ENCODE results near the gene SLC44A1. TPM values are rescaled to one million over a fixed set of nuclear protein-coding genes. Genes with fewer than 3 reads are reported as not detected.

The SLC44A1 gene
- total and polyA plus RNA-seq, 2 of the 13 experiments (the other 11 are each of a cell fraction or from before 2014, with no cell fraction given): 21.4 to 40.8 TPM

DNA sequence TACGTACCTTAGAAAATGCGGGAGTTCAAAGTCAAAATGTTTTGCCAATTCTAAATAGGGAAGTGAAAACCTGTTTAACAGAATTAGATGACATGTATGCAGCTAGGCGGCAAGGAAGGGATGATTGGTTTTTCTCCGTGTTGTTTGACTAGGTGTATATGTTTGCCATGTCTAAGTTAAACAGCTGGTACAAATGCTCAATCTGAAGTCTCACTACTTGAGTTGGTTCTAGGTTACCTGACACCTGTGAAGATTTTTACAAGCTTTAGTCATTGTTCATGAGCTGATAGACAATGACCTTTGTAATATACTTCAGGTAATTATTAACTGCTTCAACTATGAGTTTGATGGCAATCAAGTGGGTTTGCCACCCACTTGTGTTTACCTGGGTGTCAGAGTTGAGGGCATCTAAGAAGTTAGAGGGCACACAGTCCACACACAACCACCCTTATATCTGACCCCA lies 74.3 kb downstream of the SLC44A1 start (continued):
- TF ChIP-seq, protein P1, sequence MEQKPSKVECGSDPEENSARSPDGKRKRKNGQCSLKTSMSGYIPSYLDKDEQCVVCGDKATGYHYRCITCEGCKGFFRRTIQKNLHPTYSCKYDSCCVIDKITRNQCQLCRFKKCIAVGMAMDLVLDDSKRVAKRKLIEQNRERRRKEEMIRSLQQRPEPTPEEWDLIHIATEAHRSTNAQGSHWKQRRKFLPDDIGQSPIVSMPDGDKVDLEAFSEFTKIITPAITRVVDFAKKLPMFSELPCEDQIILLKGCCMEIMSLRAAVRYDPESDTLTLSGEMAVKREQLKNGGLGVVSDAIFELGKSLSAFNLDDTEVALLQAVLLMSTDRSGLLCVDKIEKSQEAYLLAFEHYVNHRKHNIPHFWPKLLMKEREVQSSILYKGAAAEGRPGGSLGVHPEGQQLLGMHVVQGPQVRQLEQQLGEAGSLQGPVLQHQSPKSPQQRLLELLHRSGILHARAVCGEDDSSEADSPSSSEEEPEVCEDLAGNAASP (CRISPR knock-in tag; IDR thresholded peaks at IDR 0.05; ENCODE audit: borderline replicate concordance): peak; percentile 32; the same call in 1 of the 2 replicates
- TF ChIP-seq TBP (CRISPR knock-in tag; IDR thresholded peaks at IDR 0.05): no peak
- no peak for TF ChIP-seq HIVEP1 (CRISPR knock-in tag; IDR thresholded peaks at IDR 0.05)
- TF ChIP-seq GFI1 (CRISPR knock-in tag; IDR thresholded peaks at IDR 0.05; ENCODE audit: borderline replicate concordance): peak; percentile 75
- TF ChIP-seq ZNF121 (CRISPR knock-in tag; IDR thresholded peaks at IDR 0.05): no peak
- TF ChIP-seq ZNF232 (CRISPR knock-in tag; IDR thresholded peaks at IDR 0.05; ENCODE audit: borderline replicate concordance): no peak
- TF ChIP-seq ZMYM4 (CRISPR knock-in tag; IDR thresholded peaks at IDR 0.05): peak; percentile 48; the same call in 1 of the 2 replicates
- no peak for TF ChIP-seq ZNF326 (CRISPR knock-in tag; IDR thresholded peaks at IDR 0.05; ENCODE audit: borderline replicate concordance)
- TF ChIP-seq GABPA (IDR thresholded peaks at IDR 0.05; ENCODE audit: low read depth, low read length): no peak
- TF ChIP-seq GABPA (CRISPR knock-in tag; IDR thresholded peaks at IDR 0.05; ENCODE audit: low read depth): no peak
- TF ChIP-seq, protein P2, sequence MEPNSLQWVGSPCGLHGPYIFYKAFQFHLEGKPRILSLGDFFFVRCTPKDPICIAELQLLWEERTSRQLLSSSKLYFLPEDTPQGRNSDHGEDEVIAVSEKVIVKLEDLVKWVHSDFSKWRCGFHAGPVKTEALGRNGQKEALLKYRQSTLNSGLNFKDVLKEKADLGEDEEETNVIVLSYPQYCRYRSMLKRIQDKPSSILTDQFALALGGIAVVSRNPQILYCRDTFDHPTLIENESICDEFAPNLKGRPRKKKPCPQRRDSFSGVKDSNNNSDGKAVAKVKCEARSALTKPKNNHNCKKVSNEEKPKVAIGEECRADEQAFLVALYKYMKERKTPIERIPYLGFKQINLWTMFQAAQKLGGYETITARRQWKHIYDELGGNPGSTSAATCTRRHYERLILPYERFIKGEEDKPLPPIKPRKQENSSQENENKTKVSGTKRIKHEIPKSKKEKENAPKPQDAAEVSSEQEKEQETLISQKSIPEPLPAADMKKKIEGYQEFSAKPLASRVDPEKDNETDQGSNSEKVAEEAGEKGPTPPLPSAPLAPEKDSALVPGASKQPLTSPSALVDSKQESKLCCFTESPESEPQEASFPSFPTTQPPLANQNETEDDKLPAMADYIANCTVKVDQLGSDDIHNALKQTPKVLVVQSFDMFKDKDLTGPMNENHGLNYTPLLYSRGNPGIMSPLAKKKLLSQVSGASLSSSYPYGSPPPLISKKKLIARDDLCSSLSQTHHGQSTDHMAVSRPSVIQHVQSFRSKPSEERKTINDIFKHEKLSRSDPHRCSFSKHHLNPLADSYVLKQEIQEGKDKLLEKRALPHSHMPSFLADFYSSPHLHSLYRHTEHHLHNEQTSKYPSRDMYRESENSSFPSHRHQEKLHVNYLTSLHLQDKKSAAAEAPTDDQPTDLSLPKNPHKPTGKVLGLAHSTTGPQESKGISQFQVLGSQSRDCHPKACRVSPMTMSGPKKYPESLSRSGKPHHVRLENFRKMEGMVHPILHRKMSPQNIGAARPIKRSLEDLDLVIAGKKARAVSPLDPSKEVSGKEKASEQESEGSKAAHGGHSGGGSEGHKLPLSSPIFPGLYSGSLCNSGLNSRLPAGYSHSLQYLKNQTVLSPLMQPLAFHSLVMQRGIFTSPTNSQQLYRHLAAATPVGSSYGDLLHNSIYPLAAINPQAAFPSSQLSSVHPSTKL (CRISPR knock-in tag; IDR thresholded peaks at IDR 0.05): peak; percentile 67
- TF ChIP-seq SOX6 (IDR thresholded peaks at IDR 0.05): no peak
- peak; percentile 95 for TF ChIP-seq SOX6 (CRISPR knock-in tag; IDR thresholded peaks at IDR 0.05)
- no peak for TF ChIP-seq ZNF777 (CRISPR knock-in tag; IDR thresholded peaks at IDR 0.05)
- peak; percentile 96 for TF ChIP-seq SOX5 (CRISPR knock-in tag; IDR thresholded peaks at IDR 0.05; ENCODE audit: borderline replicate concordance)
- TF ChIP-seq MYNN (CRISPR knock-in tag; IDR thresholded peaks at IDR 0.05; ENCODE audit: low read depth): no peak
- no peak for TF ChIP-seq MAFG (CRISPR knock-in tag; IDR thresholded peaks at IDR 0.05)
- TF ChIP-seq SOX13 (IDR thresholded peaks at IDR 0.05): peak; percentile 87
- peak in 1 of 2 experiments; percentile 99; a peak in 2 of 4 replicates for TF ChIP-seq SOX13 (CRISPR knock-in tag; conservative IDR thresholded peaks at IDR 0.05 in 1 of 2, IDR thresholded peaks at IDR 0.05 in 1 of 2)
- TF ChIP-seq HOXA7 (CRISPR knock-in tag; IDR thresholded peaks at IDR 0.05): no peak
- 0 out of 2 replicates have a peak, but pooled peaks have one; percentile 32 for TF ChIP-seq RXRB (CRISPR knock-in tag; IDR thresholded peaks at IDR 0.05; ENCODE audit: borderline replicate concordance)
- no peak for TF ChIP-seq ZSCAN21 (CRISPR knock-in tag; IDR thresholded peaks at IDR 0.05; ENCODE audit: borderline replicate concordance)
- TF ChIP-seq, protein P3, sequence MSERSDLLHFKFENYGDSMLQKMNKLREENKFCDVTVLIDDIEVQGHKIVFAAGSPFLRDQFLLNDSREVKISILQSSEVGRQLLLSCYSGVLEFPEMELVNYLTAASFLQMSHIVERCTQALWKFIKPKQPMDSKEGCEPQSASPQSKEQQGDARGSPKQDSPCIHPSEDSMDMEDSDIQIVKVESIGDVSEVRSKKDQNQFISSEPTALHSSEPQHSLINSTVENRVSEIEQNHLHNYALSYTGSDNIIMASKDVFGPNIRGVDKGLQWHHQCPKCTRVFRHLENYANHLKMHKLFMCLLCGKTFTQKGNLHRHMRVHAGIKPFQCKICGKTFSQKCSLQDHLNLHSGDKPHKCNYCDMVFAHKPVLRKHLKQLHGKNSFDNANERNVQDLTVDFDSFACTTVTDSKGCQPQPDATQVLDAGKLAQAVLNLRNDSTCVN (CRISPR knock-in tag; IDR thresholded peaks at IDR 0.05; ENCODE audit: borderline replicate concordance): no peak
- no peak for TF ChIP-seq NAIF1 (CRISPR knock-in tag; IDR thresholded peaks at IDR 0.05; ENCODE audit: borderline replicate concordance)
- TF ChIP-seq, protein P4, sequence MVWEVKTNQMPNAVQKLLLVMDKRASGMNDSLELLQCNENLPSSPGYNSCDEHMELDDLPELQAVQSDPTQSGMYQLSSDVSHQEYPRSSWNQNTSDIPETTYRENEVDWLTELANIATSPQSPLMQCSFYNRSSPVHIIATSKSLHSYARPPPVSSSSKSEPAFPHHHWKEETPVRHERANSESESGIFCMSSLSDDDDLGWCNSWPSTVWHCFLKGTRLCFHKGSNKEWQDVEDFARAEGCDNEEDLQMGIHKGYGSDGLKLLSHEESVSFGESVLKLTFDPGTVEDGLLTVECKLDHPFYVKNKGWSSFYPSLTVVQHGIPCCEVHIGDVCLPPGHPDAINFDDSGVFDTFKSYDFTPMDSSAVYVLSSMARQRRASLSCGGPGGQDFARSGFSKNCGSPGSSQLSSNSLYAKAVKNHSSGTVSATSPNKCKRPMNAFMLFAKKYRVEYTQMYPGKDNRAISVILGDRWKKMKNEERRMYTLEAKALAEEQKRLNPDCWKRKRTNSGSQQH (CRISPR knock-in tag; IDR thresholded peaks at IDR 0.05; ENCODE audit: low read depth): no peak
